Heart left ventricle (tissue), 13 donors: ENCODE measurements around the gene DNM1L.

ENCODE experiments used
- CTCF ChIP-seq, 12 donors: fragments of 200-600 bp; sonication (generic) in 4 of 12; IDR thresholded peaks; one replicate each; pipeline versions ENCODE4 v1.5.0 to v1.8.0; 2018 to 2022; ENCODE audit warnings: antibody characterized with exemption in 12 of 12, mild to moderate bottlenecking in 5 of 12
- POLR2A ChIP-seq, 2 donors: fragments of 450-650 bp; IDR thresholded peaks; one replicate each; pipeline ENCODE4 v1.6.1; 2017; ENCODE audit warnings: antibody characterized with exemption in 2 of 2, mild to moderate bottlenecking in 2 of 2, moderate library complexity in 2 of 2
- donor health status: ischemic (EF 13 %, LVEDD 7.1; RV severe dilation, severe dysfunction).
- donor health status: DM: no; HTN: yes; CAD: no.
- donor health status: DM: no; HTN: no; CAD: no.
- donor health status: ischemic (EF 25% LVEDD 6.9; RV normal size, moderate dysfunction).
- donor health status: ischemic (EF 25% LVEDD 5.7; RV mildly dilated, moderate dysfunction).
- donor health status: ischemic (EF 35%, LVEDD 5.7; RV mildly dilated, moderate dysfunction).
- donor health status: nonischemic (EF 11% LVEDD 7.7; RV severe dilation, severe dysfunction).
- donor health status: DM: yes; HTN: yes; CAD: no.
- donor health status: PGD.
- donor health status: ischemic (EF 29% LVEDD 5.4; RV normal size, mild dysfunction).
- donor health status: nonischemic (EF 23%, LVEDD 6.1; RV moderate dilation, normal function).

- no peak for TF ChIP-seq CTCF (IDR thresholded peaks at IDR 0.05)
- TF ChIP-seq POLR2A (IDR thresholded peaks at IDR 0.05): no peak
These were observed 103.9 kb downstream of the DNM1L start for GRCh38 chr12:32783029-32783428.
